Measurements from ENCODE around the gene AGPAT1. TPM values are rescaled to one million over a fixed set of nuclear protein-coding genes. Genes with fewer than 3 reads are reported as not detected.
A peak's percentile ranks its signal among the peaks of the same experiment; 100 is the strongest.

The AGPAT1 gene
- total and polyA plus RNA-seq, 2 of the 13 experiments (the other 11 are each of a cell fraction or from before 2014, with no cell fraction given): 51.3 to 139 TPM

DNA sequence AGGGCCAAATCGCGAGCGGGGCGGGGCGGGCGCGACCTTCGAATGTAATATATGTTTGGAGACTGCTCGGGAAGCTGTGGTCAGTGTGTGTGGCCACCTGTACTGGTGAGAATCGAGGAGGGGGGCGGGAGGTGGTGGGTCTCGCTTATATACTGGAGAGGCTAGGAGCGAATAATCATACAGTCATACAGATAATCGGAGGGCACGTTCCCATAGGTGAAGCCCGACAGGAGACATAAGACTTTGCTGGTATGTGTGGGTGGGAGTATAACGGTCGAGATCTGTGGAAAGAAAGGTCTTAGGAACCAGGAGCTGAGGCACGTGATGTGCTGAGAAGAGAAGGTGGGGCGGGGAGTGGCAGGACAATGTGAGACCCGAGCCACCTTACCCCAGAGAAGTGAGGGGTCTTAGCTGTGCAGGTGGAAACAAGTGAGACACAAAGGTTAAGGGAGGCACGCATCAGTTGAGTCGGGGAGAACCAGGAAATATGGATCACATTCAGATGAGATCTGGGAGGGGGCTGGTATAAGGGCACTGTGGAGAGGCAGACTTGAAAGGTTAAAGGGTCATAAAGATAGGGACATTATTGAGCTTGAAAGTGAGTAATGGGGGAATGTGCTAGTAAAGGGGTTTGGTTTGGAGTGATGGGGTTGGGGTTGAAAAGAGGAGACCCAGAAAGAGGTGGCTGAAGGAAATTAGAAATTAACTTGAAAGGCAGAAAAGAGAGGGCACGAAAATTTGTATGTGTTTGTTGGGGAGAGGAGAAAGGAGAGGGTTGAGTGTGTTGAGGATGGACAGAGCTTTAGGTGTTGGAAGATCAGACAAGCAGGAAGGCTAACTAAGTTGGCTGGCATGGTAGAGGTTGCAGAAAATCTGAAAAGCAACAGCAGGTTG, 2.9 kb upstream of the AGPAT1 start (continued):
- TF ChIP-seq MAFG (CRISPR knock-in tag; IDR thresholded peaks at IDR 0.05) (no peak), ZZZ3 (CRISPR knock-in tag; IDR thresholded peaks at IDR 0.05; ENCODE audit: borderline replicate concordance) (no peak), LCORL (IDR thresholded peaks at IDR 0.05) (no peak), LCORL (CRISPR knock-in tag; IDR thresholded peaks at IDR 0.05) (no peak; the same call in none of the 2 replicates), KLF9 (CRISPR knock-in tag; IDR thresholded peaks at IDR 0.05; ENCODE audit: low read depth) (0 out of 2 replicates have a peak, but pooled peaks have one; percentile 14), ZNF446 (CRISPR knock-in tag; IDR thresholded peaks at IDR 0.05) (no peak), AKAP8 (CRISPR knock-in tag; IDR thresholded peaks at IDR 0.05) (0 out of 2 replicates have a peak, but pooled peaks have one; percentile 27), RBFOX2 (IDR thresholded peaks at IDR 0.05; ENCODE audit: low read depth, low read length) (0 out of 2 replicates have a peak, but pooled peaks have one; percentile 24), HOXA9 (CRISPR knock-in tag; IDR thresholded peaks at IDR 0.05; ENCODE audit: borderline replicate concordance) (no peak), KLF15 (CRISPR knock-in tag; IDR thresholded peaks at IDR 0.05; ENCODE audit: borderline replicate concordance) (no peak), POGZ (CRISPR knock-in tag; IDR thresholded peaks at IDR 0.05) (peak; percentile 41; the same call in 1 of the 2 replicates)
- TF ChIP-seq, protein P1, sequence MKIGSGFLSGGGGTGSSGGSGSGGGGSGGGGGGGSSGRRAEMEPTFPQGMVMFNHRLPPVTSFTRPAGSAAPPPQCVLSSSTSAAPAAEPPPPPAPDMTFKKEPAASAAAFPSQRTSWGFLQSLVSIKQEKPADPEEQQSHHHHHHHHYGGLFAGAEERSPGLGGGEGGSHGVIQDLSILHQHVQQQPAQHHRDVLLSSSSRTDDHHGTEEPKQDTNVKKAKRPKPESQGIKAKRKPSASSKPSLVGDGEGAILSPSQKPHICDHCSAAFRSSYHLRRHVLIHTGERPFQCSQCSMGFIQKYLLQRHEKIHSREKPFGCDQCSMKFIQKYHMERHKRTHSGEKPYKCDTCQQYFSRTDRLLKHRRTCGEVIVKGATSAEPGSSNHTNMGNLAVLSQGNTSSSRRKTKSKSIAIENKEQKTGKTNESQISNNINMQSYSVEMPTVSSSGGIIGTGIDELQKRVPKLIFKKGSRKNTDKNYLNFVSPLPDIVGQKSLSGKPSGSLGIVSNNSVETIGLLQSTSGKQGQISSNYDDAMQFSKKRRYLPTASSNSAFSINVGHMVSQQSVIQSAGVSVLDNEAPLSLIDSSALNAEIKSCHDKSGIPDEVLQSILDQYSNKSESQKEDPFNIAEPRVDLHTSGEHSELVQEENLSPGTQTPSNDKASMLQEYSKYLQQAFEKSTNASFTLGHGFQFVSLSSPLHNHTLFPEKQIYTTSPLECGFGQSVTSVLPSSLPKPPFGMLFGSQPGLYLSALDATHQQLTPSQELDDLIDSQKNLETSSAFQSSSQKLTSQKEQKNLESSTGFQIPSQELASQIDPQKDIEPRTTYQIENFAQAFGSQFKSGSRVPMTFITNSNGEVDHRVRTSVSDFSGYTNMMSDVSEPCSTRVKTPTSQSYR (CRISPR knock-in tag; IDR thresholded peaks at IDR 0.05; ENCODE audit: borderline replicate concordance): peak; percentile 50; the same call in 1 of the 2 replicates
- TF ChIP-seq, protein P2, sequence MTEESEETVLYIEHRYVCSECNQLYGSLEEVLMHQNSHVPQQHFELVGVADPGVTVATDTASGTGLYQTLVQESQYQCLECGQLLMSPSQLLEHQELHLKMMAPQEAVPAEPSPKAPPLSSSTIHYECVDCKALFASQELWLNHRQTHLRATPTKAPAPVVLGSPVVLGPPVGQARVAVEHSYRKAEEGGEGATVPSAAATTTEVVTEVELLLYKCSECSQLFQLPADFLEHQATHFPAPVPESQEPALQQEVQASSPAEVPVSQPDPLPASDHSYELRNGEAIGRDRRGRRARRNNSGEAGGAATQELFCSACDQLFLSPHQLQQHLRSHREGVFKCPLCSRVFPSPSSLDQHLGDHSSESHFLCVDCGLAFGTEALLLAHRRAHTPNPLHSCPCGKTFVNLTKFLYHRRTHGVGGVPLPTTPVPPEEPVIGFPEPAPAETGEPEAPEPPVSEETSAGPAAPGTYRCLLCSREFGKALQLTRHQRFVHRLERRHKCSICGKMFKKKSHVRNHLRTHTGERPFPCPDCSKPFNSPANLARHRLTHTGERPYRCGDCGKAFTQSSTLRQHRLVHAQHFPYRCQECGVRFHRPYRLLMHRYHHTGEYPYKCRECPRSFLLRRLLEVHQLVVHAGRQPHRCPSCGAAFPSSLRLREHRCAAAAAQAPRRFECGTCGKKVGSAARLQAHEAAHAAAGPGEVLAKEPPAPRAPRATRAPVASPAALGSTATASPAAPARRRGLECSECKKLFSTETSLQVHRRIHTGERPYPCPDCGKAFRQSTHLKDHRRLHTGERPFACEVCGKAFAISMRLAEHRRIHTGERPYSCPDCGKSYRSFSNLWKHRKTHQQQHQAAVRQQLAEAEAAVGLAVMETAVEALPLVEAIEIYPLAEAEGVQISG (CRISPR knock-in tag; IDR thresholded peaks at IDR 0.05): no peak
- TF ChIP-seq, protein P3, sequence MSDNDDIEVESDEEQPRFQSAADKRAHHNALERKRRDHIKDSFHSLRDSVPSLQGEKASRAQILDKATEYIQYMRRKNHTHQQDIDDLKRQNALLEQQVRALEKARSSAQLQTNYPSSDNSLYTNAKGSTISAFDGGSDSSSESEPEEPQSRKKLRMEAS (IDR thresholded peaks at IDR 0.05): peak; percentile 30; the same call in 1 of the 2 replicates
- TF ChIP-seq, protein P4, sequence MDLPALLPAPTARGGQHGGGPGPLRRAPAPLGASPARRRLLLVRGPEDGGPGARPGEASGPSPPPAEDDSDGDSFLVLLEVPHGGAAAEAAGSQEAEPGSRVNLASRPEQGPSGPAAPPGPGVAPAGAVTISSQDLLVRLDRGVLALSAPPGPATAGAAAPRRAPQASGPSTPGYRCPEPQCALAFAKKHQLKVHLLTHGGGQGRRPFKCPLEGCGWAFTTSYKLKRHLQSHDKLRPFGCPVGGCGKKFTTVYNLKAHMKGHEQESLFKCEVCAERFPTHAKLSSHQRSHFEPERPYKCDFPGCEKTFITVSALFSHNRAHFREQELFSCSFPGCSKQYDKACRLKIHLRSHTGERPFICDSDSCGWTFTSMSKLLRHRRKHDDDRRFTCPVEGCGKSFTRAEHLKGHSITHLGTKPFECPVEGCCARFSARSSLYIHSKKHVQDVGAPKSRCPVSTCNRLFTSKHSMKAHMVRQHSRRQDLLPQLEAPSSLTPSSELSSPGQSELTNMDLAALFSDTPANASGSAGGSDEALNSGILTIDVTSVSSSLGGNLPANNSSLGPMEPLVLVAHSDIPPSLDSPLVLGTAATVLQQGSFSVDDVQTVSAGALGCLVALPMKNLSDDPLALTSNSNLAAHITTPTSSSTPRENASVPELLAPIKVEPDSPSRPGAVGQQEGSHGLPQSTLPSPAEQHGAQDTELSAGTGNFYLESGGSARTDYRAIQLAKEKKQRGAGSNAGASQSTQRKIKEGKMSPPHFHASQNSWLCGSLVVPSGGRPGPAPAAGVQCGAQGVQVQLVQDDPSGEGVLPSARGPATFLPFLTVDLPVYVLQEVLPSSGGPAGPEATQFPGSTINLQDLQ (CRISPR knock-in tag; IDR thresholded peaks at IDR 0.05): no peak
- TF ChIP-seq, protein P5, sequence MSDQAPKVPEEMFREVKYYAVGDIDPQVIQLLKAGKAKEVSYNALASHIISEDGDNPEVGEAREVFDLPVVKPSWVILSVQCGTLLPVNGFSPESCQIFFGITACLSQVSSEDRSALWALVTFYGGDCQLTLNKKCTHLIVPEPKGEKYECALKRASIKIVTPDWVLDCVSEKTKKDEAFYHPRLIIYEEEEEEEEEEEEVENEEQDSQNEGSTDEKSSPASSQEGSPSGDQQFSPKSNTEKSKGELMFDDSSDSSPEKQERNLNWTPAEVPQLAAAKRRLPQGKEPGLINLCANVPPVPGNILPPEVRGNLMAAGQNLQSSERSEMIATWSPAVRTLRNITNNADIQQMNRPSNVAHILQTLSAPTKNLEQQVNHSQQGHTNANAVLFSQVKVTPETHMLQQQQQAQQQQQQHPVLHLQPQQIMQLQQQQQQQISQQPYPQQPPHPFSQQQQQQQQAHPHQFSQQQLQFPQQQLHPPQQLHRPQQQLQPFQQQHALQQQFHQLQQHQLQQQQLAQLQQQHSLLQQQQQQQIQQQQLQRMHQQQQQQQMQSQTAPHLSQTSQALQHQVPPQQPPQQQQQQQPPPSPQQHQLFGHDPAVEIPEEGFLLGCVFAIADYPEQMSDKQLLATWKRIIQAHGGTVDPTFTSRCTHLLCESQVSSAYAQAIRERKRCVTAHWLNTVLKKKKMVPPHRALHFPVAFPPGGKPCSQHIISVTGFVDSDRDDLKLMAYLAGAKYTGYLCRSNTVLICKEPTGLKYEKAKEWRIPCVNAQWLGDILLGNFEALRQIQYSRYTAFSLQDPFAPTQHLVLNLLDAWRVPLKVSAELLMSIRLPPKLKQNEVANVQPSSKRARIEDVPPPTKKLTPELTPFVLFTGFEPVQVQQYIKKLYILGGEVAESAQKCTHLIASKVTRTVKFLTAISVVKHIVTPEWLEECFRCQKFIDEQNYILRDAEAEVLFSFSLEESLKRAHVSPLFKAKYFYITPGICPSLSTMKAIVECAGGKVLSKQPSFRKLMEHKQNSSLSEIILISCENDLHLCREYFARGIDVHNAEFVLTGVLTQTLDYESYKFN (CRISPR knock-in tag; conservative IDR thresholded peaks at IDR 0.05): 0 out of 2 replicates have a peak, but pooled peaks have one; percentile 1
